Measurements from ENCODE around the gene TNNI3K. TPM values are rescaled to one million over a fixed set of nuclear protein-coding genes. Genes with fewer than 3 reads are reported as not detected.

The TNNI3K gene
- total and polyA plus RNA-seq, 10 of the 15 experiments (the other 5 are each of a cell fraction or from before 2014, with no cell fraction given), result 0.14 to 1.6 (median 0.44) TPM; not detected in 4

GRCh38 chr1:74545821-74546220 lies 310.6 kb downstream of the TNNI3K start:
- CTCF ChIA-PET, result interaction anchor here (1.4 kb wide), 1 partner anchor 144 kb away, joined by 3 read pairs; no protein-coding TSS in a partner anchor
- H3K27me3 ChIP-seq (replicated peaks in 1 of 2; ENCODE audit: control insufficient read depth in 2 of 2, insufficient read depth in 2 of 2, low read length in 1 of 2), result no peaks in the 10 kb centered on the region; a peak in 2 of 4 replicates
- FAIRE-seq (no peak), DNase-seq (ENCODE audit: low read depth, low spot score) (no peak), ATAC-seq (no peak)
- no peaks in the 10 kb centered on the region for H3K36me3 ChIP-seq (ENCODE audit: control insufficient read depth in 2 of 2, insufficient read depth in 2 of 2, low read length in 1 of 2)
- no peaks in the 10 kb centered on the region for H3K79me2 ChIP-seq (ENCODE audit: control insufficient read depth, insufficient read depth, low read length)
- intact Hi-C loops (cut with micrococcal nuclease; ENCODE audit: unreplicated experiment) (no loop called here), in situ Hi-C loops (cut with MboI) (no loop called here)
- SMC1A ChIA-PET (ENCODE audit: uncharacterized antibody, unreplicated experiment), result no interaction called here
- H3K4me3 ChIP-seq, result no peak overlapping the region
- 39% methylated on average over 2 of the region's 2 CpGs for WGBS (ENCODE audit: insufficient coverage, insufficient replicate concordance, low lambda C conversion rate, missing lambda C conversion rate)
- H2AFZ ChIP-seq (ENCODE audit: control insufficient read depth, low read depth, low read length), result no peak overlapping the region
- H3K27ac ChIP-seq (ENCODE audit: control insufficient read depth, insufficient read depth), result no peak overlapping the region
- H3K9ac ChIP-seq (ENCODE audit: control insufficient read depth, insufficient read depth, low read length), result no peak overlapping the region
- H3K4me1 ChIP-seq (ENCODE audit: control insufficient read depth, insufficient read depth, low read length), result no peaks in the 10 kb centered on the region
- no peak for TF ChIP-seq RFX5 (IDR thresholded peaks at IDR 0.05; ENCODE audit: low read depth, low read length)
- TF ChIP-seq ZNF24 (IDR thresholded peaks at IDR 0.05), result no peak
- TF ChIP-seq ZNF217 (IDR thresholded peaks at IDR 0.05), result no peak
- no peak for TF ChIP-seq TCF3 (IDR thresholded peaks at IDR 0.05; ENCODE audit: borderline replicate concordance, insufficient read depth, low read depth, low read length)
- TF ChIP-seq FOXK2 (IDR thresholded peaks at IDR 0.05), result no peak
- TF ChIP-seq SUPT20H (IDR thresholded peaks at IDR 0.05; ENCODE audit: borderline replicate concordance, control insufficient read depth, low read depth, low read length), result no peak
- TF ChIP-seq BCL3 (IDR thresholded peaks at IDR 0.05; ENCODE audit: borderline replicate concordance, insufficient read depth, low read depth, low read length, poor library complexity, severe bottlenecking), result no peak
- TF ChIP-seq BHLHE40 (IDR thresholded peaks at IDR 0.05; ENCODE audit: borderline replicate concordance in 1 of 2, low read depth in 2 of 2, low read length in 1 of 2), result no peak
- no peak for TF ChIP-seq USF1 (IDR thresholded peaks at IDR 0.05; ENCODE audit: borderline replicate concordance, extremely low read length, insufficient read depth, low read depth, low read length)
- no peak for TF ChIP-seq YBX1 (IDR thresholded peaks at IDR 0.05)
- TF ChIP-seq YY1 (IDR thresholded peaks at IDR 0.05; ENCODE audit: low read depth, low read length), result no peak
- BruUV-seq (replicated peaks), result no TSS peak
- H4K20me1 ChIP-seq (ENCODE audit: control insufficient read depth, insufficient read depth), result no peaks in the 10 kb centered on the region
- no peaks in the 10 kb centered on the region for H3K9me3 ChIP-seq (replicated peaks; ENCODE audit: control insufficient read depth, insufficient read depth, low read length)
- POLR2A ChIA-PET, result interaction anchor here (0.5 kb wide), 1 partner anchor 155 kb away, joined by 3 read pairs; no protein-coding TSS in a partner anchor
- no peak overlapping the region for H3K4me2 ChIP-seq (ENCODE audit: control insufficient read depth, insufficient read depth)
- RAD21 ChIA-PET (ENCODE audit: unreplicated experiment), result no interaction called here

Data from GM12878 (cell line).